GM21447 (cell line): ENCODE results near the gene WDR4.
"Not testable (repeated sequence)": the region's sequence is repeated elsewhere in the genome, so short reads cannot be mapped to it uniquely, and the experiment has no call there.

Experiments
- ATAC-seq: cut with Tn5 transposase; IDR thresholded peaks from one replicate; pipeline ENCODE4 v1.9.1; 2021; ENCODE audit not compliant: unreplicated experiment

WDR4 gene

GRCh38 chr21:42820616-42821465 is 58.5 kb downstream of the WDR4 start:
- ATAC-seq = no peak

DNA sequence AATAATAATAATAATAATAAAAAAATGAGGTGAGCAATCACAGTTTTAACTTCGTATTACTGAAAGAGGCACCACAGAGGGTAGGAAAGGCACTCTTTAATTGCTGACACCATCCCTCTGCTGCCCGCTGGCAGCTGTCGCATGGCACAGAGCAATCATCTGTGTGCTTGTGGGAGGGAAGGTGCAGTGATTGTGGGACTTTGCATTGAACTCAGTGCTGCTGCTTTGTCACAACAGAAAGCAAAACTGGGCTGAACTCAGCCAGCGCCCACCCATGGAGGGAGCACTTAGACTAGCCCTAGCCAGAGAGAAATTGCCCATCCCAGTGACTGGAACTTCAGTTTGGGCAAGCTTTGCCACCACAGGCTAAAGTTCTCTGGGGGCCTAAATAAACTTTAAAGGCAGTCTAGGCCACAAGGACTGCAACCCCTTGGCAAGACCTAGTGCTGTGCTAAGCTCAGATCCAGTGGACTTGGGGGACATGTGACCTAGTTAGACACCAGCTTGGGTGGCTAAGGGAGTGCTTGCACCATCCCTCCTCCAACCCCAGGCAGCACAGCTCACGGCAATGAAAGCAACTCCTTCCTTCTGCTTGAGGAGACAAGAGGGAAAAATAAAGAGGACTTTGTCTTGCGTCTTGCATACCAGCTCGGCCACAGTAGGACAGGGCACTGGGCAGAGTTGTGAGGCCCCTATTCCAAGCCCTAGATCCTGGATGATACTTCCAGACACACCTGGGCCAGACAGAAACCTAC is 59.3 kb downstream of the WDR4 start:
- ATAC-seq = no peak

DNA sequence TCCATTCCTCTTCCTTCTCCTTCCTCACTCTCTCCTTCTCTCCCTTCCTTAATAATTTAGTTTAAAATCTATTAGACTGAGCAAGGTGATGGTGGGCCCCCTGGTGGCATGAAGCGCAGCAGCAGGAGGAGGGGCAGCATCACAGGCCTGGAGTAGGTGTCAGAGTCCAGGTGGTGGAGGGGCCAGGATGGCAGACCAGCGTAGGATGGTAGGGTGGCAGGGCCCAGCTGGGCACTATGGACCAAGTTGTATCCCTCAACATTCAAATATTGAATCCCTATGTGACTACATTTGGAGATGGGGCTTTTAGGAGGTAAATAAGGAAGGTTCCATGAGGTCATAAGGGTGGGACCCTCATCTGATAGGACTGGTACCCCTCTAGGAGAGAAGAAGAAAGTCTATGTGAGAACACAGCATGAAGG is 61.0 kb downstream of the WDR4 start:
- no peak for ATAC-seq

DNA sequence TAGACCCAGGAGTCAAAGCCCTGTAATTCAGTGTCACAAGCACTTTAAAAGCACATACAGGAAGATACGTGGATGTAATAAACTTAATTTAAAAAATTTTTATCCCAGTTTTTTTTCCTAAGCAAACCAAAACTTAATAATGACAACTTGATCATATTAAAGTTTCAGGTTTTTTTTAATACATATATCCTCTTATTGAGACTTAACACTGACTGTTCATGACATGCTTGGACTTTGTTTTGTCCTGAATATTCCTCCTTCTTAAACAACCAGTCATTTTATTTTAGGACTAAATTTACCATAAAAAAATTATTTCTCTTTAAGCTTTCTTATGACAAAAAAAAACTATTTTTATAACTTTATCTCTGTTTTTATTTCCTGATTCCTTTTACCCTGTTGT is 64.1 kb downstream of the WDR4 start:
- ATAC-seq = no peak

DNA sequence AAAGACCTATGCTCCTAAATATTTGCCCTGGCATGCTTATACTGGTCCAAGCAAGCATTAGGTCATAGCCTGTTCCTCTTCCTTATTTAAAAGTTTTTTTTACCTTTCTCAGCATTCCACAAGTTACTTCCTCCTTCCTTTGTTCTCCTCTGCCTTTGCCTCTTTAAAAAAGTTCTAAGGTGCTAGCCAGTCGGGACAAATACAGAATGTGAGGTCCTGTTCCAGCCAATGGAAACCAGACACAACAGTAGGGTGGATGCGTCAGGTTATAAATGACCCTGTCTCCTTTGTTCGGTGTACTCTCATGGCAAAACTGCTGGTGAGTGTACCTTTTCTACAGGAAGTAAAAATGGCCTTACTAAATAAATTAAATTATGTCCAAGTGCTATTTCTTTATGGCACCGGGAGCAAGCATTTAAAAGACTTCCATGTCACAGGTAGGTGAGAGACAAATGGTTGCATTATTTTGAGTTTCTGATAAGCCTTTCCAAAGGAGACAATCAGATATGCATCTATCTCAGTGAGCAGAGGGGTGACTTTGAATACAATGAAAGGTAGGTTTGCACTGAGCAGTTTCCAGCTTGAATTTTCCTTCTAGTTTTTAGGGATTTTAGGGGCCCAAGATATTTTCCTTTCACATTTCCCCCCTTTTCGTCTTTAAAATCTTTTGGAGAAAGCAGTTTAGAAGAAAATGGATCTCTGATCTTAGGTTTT is 66.7 kb downstream of the WDR4 start:
- ATAC-seq = not testable (repeated sequence)

DNA sequence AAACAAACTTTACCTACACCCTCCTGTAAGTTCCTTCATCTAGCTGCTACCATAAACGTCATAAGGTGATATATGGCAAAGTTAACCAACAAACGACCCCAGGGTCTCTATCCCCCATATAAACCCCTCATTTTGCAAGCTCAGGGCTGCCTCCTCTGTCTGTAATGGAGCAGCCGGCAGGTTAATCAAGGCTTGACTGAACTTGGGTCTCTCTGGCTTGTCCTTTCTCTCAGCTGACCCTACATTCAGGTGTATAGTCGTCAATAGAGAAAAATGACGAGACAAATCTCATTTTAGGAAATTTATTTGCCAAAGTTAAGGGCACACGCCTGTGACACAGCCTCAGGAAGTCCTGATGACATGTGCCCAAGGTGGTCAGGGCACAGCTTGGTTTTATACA is 67.4 kb downstream of the WDR4 start:
- ATAC-seq = no peak

- ATAC-seq = no peak
Observed at GRCh38 chr21:42809577-42810475, 69.5 kb downstream of the WDR4 start.

DNA sequence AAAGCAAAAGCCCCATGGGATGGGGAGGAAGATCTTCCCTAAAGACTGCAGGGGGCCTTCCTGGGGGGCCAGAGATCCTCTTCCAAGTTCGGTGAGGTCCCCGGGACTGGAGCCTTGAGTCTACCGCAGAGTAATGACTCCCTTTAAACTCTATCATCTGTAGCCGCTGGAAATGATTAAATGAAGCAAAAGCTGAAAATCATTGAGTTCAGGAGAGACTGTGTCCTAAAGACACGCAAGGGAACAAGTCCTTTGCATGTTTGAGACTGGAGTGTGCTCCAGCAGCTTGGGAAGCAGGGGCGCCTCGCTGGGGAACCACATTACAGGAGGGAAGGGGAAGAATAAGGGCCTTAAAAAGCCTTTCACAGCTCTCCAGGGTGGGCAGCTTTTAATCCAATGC is 70.2 kb downstream of the WDR4 start:
- ATAC-seq = no peak

DNA sequence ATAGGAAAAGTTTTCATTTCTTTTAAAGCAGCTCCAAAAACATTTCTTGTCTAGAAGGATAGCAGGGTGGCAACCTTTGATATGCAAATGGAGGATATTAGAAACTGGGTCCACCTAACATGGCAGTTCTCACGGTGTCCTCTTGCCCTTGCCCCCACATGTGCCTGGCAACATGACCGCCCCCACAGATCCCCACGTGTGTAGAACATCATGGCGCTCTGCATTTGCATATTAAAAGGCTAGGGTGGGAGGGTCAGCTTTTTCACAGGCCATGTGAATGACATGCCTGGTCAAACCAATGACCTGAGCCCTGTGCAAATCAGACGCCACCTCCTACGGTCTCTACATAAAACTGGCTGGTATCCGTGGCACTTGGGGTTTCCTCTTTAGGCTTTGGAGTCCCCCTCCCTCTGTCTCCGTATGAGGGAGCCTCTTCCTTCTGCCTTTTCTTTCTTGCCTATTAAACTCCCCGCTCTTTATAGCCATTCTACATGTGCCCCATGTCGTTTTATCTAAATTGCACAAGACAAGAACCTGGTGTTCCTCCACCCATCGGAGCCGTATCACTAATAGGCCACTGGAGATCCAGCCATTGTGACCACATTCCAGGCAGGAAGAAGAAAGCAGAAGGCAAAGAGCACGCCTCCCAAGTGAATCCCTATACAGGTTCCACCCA is 71.3 kb downstream of the WDR4 start:
- no peak for ATAC-seq

GRCh38 chr21:42807293-42807895 is 71.9 kb downstream of the WDR4 start:
- not testable (repeated sequence) for ATAC-seq

DNA sequence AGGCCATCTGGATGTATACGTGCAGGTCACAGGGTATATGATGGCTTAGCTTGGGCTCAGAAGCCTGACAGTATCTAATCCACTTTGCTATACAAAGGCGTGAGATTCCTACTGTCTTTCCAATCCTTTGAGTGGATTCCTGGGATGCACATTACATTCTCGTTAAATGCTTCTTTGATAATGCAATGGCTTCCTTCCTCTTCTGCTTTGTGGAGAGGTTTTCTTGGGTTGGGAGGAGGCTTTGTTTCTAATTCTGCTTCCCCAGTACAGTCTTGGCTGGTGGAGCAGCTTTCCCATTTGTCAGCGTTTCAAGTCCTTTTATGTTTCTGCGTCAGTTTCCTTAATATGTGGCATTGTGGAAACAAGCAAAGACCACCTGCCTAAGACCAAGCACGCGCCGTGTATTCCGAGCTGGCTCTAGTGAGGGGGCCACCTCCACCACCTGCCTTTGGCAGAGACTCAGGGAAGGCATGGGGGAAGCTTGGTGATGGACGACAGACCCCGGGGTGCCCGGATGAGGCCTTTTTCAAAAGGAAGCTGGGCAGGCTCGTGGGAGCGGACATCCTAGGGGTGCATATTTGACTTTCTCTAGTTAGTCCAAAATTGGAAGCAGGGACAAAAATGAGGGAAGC is 72.7 kb downstream of the WDR4 start:
- no peak for ATAC-seq

- not testable (repeated sequence) for ATAC-seq
Observed at GRCh38 chr21:42801616-42802015, 77.7 kb downstream of the WDR4 start.

GRCh38 chr21:42799948-42800347 is 79.4 kb downstream of the WDR4 start:
- no peak for ATAC-seq

DNA sequence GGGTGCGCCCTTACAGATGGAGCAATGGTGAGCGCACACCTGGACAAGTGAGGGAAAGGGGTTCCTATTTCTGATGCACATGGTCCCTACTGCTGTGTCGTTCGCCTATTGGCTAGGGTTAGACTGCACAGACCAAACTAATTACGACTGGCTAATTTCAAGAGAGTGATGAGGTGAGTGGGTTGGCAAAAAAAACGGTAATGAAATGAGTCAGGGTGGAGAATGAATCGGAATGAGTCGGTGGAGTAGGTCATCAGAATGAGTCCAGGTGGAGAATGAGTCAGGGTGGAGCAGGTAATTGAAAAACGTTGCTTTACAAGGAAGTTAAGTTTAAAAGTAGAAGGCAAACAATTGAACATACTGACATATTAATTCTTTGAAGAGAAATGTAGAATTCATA is 79.8 kb downstream of the WDR4 start:
- no peak for ATAC-seq
